GM12864 (cell line): ENCODE measurements around the gene DVL1.

Experiments
- DNase-seq: peaks from one replicate; pipeline ENCODE4 v3.0.0-alpha.2; 2011; ENCODE audit warnings: low read depth
- H3K4me3 ChIP-seq: 2 replicates; pipeline ENCODE4 v1.5.1; 2011; ENCODE audit warnings: mild to moderate bottlenecking, low read depth, low read length, control low read depth
- TF ChIP-seq, protein P1 (sequence below): IDR thresholded peaks from 2 replicates; pipeline ENCODE4 v1.5.1; 2011; ENCODE audit warnings: low read depth, mild to moderate bottlenecking, moderate library complexity, low read length, control low read depth, inconsistent platforms; ENCODE audit errors: missing control alignments

DVL1 gene

DNA sequence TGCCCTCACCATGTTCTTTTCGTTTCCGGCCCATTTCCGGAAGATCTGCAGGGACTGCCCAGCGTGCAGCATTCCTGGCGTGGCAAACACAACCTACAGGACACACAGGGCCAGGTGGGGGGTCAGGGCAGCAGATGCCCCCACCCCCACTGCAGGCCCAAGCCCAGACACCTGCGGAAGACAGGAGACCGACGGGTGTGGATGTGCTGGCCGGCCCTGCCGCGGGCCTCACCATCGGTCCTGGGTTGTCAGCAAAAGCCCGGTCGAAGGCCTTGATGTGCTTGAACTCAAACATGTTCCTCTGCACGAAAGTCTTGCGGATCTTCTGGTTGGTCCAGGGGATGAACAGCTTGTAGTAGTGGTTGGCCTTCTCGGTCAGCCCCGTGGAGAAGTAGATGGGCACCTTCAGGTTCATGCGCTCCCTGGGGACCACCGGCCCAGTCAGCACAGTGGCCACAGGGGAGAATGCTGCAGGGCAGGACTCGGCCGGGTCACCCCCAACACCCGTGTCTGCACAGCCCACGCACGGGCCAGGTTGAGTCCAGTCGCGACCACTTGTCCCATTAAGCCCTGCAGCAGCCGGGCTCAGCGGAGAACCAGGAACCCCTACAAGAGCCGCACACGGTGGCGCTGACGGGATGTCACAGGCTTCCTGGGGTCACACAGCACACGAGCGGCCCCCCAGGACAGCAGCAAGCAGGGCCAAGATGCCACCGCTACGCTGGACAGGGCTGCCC is 35.5 kb downstream of the DVL1 start:
- DNase-seq: no peak
- H3K4me3 ChIP-seq: no peak overlapping the region
- TF ChIP-seq, protein P1, sequence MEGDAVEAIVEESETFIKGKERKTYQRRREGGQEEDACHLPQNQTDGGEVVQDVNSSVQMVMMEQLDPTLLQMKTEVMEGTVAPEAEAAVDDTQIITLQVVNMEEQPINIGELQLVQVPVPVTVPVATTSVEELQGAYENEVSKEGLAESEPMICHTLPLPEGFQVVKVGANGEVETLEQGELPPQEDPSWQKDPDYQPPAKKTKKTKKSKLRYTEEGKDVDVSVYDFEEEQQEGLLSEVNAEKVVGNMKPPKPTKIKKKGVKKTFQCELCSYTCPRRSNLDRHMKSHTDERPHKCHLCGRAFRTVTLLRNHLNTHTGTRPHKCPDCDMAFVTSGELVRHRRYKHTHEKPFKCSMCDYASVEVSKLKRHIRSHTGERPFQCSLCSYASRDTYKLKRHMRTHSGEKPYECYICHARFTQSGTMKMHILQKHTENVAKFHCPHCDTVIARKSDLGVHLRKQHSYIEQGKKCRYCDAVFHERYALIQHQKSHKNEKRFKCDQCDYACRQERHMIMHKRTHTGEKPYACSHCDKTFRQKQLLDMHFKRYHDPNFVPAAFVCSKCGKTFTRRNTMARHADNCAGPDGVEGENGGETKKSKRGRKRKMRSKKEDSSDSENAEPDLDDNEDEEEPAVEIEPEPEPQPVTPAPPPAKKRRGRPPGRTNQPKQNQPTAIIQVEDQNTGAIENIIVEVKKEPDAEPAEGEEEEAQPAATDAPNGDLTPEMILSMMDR: no peak

- DNase-seq: no peak
- no peak overlapping the region for H3K4me3 ChIP-seq
- TF ChIP-seq, protein P1: no peak
Observed at GRCh38 chr1:1312450-1313314, 36.5 kb downstream of the DVL1 start.

DNA sequence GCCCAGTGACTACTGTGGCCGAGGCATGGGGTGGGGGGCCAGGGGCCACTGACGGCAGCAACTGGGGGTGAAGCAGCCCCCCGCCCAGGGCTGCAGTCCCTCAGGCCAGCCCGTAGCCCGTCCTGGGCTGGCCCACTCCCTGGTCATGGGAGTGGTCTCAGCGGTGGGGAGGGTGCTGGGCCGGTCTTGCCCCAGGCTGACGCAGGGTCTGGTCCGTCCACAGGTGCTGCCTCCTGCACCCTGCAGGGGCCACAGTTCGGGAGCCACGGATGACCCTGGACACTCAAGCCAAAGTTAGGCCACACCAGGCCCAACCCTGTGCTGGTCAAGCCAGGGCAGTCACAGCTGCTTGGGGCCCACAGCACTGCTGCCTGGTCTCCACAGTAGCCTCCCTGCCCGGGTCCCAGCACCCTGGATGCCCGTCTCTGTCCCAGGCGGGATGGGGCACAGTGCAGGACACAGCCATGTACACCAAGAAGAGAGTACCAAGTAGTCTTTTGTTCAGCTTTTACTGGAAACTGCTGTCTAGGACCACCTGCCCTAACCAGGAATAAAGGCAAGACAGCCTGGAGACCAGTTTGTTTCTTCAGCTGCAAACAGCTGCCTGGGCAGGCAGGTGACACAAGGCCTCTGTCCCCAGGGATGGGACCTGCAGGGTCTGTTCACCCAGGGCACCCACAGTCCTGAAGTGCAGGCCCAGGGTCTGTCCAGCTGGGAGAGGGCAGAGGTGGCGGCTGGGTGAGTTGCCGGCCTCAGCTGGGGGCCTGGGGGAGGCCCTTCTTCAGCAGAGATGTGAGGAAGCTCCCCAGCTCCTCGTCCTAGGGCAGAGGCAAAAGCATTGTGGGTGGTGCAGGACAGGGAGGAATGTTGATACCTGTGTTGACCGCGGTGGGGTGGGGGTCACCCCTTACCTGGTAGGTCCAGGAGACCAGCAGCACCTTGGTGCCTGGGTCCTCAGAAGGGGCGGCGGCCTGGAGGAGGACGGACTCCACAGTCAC is 37.8 kb downstream of the DVL1 start:
- no peak for DNase-seq
- TF ChIP-seq, protein P1: no peak
- no peak overlapping the region for H3K4me3 ChIP-seq

GRCh38 chr1:1310476-1311053 is 38.7 kb downstream of the DVL1 start:
- DNase-seq: no peak
- TF ChIP-seq, protein P1: no peak
- no peak overlapping the region for H3K4me3 ChIP-seq

- DNase-seq: no peak
- TF ChIP-seq, protein P1: no peak
- H3K4me3 ChIP-seq: no peak overlapping the region
Observed at GRCh38 chr1:1310109-1310385, 39.2 kb downstream of the DVL1 start.
